Adipose tissue (tissue), 3 donors: Measurements from ENCODE around the gene TAS2R3. TPM values are rescaled to one million over a fixed set of nuclear protein-coding genes. Genes with fewer than 3 reads are reported as not detected.
"Not testable (repeated sequence)": the region's sequence is repeated elsewhere in the genome, so short reads cannot be mapped to it uniquely, and the experiment has no call there.

Experiments used
- H3K27ac ChIP-seq: one replicate; pipeline ENCODE4 v1.5.1; 2013; ENCODE audit warnings: low read depth, low read length
- WGBS, 3 donors: extraction: QIAGEN DNeasy Blood & Tissue Kit; methylation state at CpG; one replicate each; pipeline ENCODE4 v1.1.7; 2013; 5-methylcytosine and 5-hydroxymethylcytosine counted together
- polyA plus RNA-seq, 3 donors: library from polyadenylated mRNA; stranded (reverse); fragments of 200-250 nt; gene quantifications; one replicate each; pipeline ENCODE4 v1.2.3, GENCODE V29; 2013
- donor health status: healthy with polysubstance abuse.
- donor health status: Bipolar disorder and iron deficiency.
- donor health status: healthy.

The TAS2R3 gene
- polyA plus RNA-seq, 3 donors = 0.10 TPM; not detected in 2

DNA sequence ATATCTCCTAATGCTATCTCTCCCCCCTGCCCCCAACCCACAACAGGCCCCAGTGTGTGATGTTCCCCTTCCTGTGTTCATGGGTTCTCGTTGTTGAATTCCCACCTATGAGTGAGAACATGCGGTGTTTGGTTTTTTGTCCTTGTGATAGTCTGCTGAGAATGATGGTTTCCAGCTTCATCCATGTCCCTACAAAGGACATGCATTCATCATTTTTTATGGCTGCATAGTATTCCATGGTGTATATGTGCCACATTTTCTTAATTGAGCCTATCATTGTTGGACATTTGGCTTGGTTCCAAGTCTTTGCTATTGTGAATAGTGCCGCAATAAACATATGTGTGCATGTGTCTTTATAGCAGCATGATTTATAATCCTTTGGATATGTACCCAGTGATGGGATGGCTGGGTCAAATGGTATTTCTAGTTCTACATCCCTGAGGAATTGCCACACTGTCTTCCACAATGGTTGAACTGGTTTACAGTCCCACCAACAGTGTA is 6.2 kb downstream of the TAS2R3 start:
- 94 to 98% (median 97%) methylated on average over 3 of the region's 3 CpGs for WGBS, 3 donors
- not testable (repeated sequence) for H3K27ac ChIP-seq

DNA sequence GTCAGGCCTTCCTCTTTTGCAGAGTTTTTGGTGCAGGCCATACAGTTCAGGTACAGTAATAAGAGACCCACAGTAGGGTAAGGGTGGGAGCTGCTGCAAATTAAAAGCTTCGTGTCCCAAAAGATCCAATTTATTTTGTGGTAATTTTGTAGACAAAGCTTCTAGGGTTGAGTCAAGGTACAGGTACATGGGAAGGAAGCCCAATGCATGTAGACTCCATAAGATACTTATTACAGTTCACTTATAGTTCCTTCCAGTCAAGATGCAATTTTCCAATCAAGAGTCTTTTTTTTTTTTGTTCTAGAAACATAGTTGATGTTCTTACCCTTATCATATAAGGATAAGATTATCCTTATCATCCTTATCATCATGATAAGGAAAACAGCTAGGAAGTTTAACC is 12.5 kb downstream of the TAS2R3 start, which contains the start of gene TAS2R4:
TAS2R4 (plus strand) TSS at position 301 of the 400 bp plus-strand sequence. CDS start 1,815 bp downstream, outside the sequence.
- WGBS, 3 donors = 87 to 100% (median 94%) methylated on average over 1 of the region's 1 CpG
- no peak within 1 kb of the TSS for H3K27ac ChIP-seq

DNA sequence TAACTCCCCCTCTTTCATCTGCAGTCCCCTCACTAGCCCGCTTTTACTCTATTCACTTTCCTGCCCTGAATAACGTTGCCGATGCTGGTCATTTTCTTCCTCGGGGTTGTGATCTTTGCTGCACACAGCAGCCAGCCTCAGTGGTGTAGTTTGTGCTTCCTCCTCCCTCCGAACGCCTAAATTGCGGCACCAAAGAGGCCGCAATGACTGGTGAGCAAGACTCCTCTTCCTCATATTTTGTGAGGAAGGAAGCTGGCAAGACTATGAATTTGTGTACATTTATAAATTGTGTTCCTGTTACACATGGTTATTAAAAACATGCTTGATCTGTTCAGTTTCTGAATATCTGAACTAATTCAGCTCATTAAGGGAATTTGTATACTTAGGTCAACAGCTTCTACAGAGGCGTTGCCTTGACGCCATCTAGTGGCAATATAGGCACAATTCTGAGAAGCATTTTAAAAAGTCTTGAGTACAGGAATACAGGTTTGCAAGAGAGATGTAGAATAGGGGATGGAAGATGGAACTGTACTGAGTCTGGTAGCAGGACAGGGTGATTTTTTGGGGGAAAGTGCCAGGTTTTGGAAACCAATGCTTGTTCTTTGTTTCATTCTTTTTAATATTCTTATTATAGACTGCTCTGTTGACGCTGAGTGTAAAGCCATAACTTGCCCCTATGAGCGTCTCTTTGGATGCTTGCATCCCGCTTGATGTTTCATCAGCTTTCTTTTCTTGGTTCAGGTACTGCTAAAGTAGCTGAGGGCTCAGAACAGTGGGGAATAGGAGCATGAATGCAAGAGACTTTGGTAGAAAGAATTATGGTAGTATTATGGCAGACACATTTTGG is 22.0 kb downstream of the TAS2R3 start:
- WGBS, 3 donors = 64 to 72% (median 65%) methylated on average over 13 of the region's 13 CpGs

DNA sequence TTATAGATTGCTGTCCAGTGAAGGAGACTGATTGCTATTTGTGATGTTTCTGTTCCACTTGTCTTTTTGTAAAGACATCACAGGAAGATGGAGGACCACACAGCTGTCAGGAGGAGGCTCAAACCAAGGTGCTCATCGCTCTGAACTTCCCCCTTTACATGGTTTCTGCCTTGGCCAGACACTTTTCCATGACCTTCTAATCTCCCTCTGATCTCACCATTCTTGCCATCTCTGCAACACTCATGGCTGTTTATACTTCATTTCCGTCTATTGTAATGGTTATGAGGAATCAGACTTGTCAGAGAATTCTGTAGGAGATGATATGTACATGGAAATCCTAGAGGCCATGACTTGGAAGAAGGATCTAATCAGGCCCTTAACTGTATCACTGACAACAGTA is 24.4 kb downstream of the TAS2R3 start:
- no peak overlapping the region for H3K27ac ChIP-seq
- 82 to 88% (median 86%) methylated on average over 2 of the region's 2 CpGs for WGBS, 3 donors

More for the DNA sequence above, 22.0 kb downstream of the TAS2R3 start:
- H3K27ac ChIP-seq = no peak overlapping the region

DNA sequence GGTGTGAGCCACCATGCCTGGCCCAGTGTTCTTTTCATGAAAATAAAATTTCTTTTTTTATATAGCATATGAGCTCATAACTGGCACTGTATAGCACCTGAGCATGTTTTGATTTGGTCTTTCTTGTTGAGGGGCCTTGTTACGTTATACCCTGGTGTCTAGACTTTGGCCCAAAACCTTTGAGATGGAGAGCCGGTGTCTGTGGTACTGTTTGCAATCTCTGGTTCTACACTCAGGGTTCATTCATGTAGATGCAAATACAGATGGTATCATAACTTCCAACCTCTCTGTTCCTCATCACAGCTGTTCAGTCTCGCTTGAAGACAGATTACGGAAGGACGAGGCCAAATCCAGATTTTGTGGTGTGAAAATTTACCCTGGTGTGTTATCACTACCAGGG is 26.0 kb downstream of the TAS2R3 start, which contains the start of gene TAS2R5:
TAS2R5 (plus strand) TSS at position 301 of the 400 bp plus-strand sequence. CDS start 145 bp downstream, outside the sequence.
- WGBS, 3 donors = 88 to 99% (median 90%) methylated on average over 5 of the region's 5 CpGs
- no peak within 1 kb of the TSS for H3K27ac ChIP-seq

DNA sequence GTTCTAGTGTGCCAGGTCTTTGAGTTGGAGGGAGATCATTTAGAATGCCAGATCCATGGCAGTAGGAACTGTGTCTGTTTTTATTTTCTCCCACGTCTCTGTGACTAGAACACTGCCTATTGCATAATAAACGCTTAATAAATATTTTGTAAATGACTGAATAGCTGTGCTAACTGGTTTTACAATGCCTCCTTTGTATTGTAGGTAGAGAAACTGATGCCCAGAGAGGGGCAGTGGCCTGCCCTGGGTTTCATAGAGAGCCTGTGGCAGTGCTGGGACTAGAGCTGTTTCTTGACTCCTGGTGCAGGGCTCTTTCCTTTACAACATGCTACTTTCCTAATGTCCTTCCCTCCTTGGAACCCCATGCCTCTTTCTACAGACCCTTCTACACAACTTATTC is 28.6 kb downstream of the TAS2R3 start:
- no peak overlapping the region for H3K27ac ChIP-seq
- WGBS, 3 donors = 75 to 82% (median 82%) methylated on average over 2 of the region's 2 CpGs

Other genes with a start within 250 kb of the TAS2R3 start
- gene AGK, start 212.7 kb upstream of the TAS2R3 start, polyA plus RNA-seq = 10 to 100 TPM in 2 of 3 donors, 1 to 10 TPM in 1; 6.1 to 12.7 (median 11.4) TPM
- 1 to 10 TPM; 5.6 to 9.0 (median 6.1) TPM for gene DENND11, start 61.9 kb upstream of the TAS2R3 start, polyA plus RNA-seq
- under 1 TPM in 1 of 3 donors, not detected in 2; 0.12 TPM for gene WEE2, start 55.7 kb upstream of the TAS2R3 start, polyA plus RNA-seq
- gene SSBP1, start 25.7 kb upstream of the TAS2R3 start, polyA plus RNA-seq = 100 to 1,000 TPM in 2 of 3 donors, 10 to 100 TPM in 1; 78.6 to 169 (median 150) TPM
- under 1 TPM; 0.06 to 0.22 (median 0.10) TPM for gene TAS2R4, start 12.6 kb downstream of the TAS2R3 start, polyA plus RNA-seq
- under 1 TPM; 0.24 to 0.56 (median 0.36) TPM for gene TAS2R5, start 26.1 kb downstream of the TAS2R3 start, polyA plus RNA-seq
- gene PRSS37, start 77.4 kb downstream of the TAS2R3 start, polyA plus RNA-seq = not detected
- gene OR9A4, start 152.3 kb downstream of the TAS2R3 start, polyA plus RNA-seq = not detected
- gene CLEC5A, start 182.9 kb downstream of the TAS2R3 start, polyA plus RNA-seq = under 1 TPM in 2 of 3 donors, not detected in 1; 0.15 to 0.79 TPM
- gene TAS2R38, start 209.7 kb downstream of the TAS2R3 start, polyA plus RNA-seq = not detected
- gene MGAM, start 231.8 kb downstream of the TAS2R3 start, polyA plus RNA-seq = 1 to 10 TPM in 2 of 3 donors, under 1 TPM in 1; 0.09 to 3.8 (median 3.6) TPM